Measurements from ENCODE around the gene B3GNT7. TPM values are rescaled to one million over a fixed set of nuclear protein-coding genes. Genes with fewer than 3 reads are reported as not detected.
"Not testable (repeated sequence)": the region's sequence is repeated elsewhere in the genome, so short reads cannot be mapped to it uniquely, and the experiment has no call there.

B3GNT7 gene
- total RNA-seq, 1 donor from 2014 or later: 1.8 TPM

GRCh38 chr2:231429152-231429551, 33.6 kb downstream of the B3GNT7 start:
- TF ChIP-seq, protein P1, sequence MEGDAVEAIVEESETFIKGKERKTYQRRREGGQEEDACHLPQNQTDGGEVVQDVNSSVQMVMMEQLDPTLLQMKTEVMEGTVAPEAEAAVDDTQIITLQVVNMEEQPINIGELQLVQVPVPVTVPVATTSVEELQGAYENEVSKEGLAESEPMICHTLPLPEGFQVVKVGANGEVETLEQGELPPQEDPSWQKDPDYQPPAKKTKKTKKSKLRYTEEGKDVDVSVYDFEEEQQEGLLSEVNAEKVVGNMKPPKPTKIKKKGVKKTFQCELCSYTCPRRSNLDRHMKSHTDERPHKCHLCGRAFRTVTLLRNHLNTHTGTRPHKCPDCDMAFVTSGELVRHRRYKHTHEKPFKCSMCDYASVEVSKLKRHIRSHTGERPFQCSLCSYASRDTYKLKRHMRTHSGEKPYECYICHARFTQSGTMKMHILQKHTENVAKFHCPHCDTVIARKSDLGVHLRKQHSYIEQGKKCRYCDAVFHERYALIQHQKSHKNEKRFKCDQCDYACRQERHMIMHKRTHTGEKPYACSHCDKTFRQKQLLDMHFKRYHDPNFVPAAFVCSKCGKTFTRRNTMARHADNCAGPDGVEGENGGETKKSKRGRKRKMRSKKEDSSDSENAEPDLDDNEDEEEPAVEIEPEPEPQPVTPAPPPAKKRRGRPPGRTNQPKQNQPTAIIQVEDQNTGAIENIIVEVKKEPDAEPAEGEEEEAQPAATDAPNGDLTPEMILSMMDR (IDR thresholded peaks at IDR 0.05): no peak
- no peaks in the 10 kb centered on the region for H3K27me3 Mint-ChIP-seq (ENCODE audit: low read depth)
- no peak for DNase-seq (ENCODE audit: low spot score)
- no peaks in the 10 kb centered on the region for H3K4me1 Mint-ChIP-seq (ENCODE audit: low read depth)
- no peak overlapping the region for H3K4me3 Mint-ChIP-seq (ENCODE audit: unreplicated experiment)
- H3K9me3 Mint-ChIP-seq (ENCODE audit: low read depth): peaks cover 17% of the 10 kb centered on the region
- H3K36me3 Mint-ChIP-seq (ENCODE audit: low read depth): peaks cover 10% of the 10 kb centered on the region
- no peak overlapping the region for H3K27ac Mint-ChIP-seq (ENCODE audit: unreplicated experiment)

DNA sequence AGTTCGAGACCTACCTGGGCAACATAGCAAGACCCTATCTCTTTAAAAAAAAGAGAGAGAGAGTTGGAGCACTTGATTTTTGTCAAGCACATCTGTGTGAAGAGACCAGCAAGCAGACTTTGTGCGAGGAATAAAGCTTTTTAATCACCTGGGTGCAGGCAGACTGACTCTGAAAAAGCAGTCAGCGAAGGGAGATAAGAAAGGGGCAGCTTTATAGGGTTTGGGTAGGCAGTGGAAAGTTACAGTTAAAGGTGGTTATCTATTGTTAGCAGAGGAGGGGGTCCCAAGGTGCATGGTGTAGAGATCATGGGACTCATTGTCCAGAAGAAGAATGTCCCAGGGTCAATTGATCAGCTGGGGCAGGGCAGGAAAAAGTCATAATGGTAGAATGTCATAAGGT, 34.4 kb downstream of the B3GNT7 start:
- H3K36me3 Mint-ChIP-seq (ENCODE audit: low read depth): peaks cover 10% of the 10 kb centered on the region
- H3K4me3 Mint-ChIP-seq (ENCODE audit: unreplicated experiment): no peak overlapping the region
- H3K27me3 Mint-ChIP-seq (ENCODE audit: low read depth): no peaks in the 10 kb centered on the region
- no peak overlapping the region for H3K27ac Mint-ChIP-seq (ENCODE audit: unreplicated experiment)
- TF ChIP-seq, protein P1 (IDR thresholded peaks at IDR 0.05): no peak
- peaks cover 17% of the 10 kb centered on the region for H3K9me3 Mint-ChIP-seq (ENCODE audit: low read depth)
- H3K4me1 Mint-ChIP-seq (ENCODE audit: low read depth): no peaks in the 10 kb centered on the region
- no peak for DNase-seq (ENCODE audit: low spot score)

GRCh38 chr2:231430437-231430836, 34.9 kb downstream of the B3GNT7 start:
- H3K4me3 Mint-ChIP-seq (ENCODE audit: unreplicated experiment); H3K27ac Mint-ChIP-seq (ENCODE audit: unreplicated experiment); H3K4me1 Mint-ChIP-seq (ENCODE audit: low read depth); H3K27me3 Mint-ChIP-seq (ENCODE audit: low read depth); DNase-seq (ENCODE audit: low spot score); H3K36me3 Mint-ChIP-seq (ENCODE audit: low read depth): not testable (repeated sequence)
- peaks cover 17% of the 10 kb centered on the region for H3K9me3 Mint-ChIP-seq (ENCODE audit: low read depth)

GRCh38 chr2:231431606-231432005, 36.1 kb downstream of the B3GNT7 start:
- DNase-seq (ENCODE audit: low spot score): no peak
- H3K27ac Mint-ChIP-seq (ENCODE audit: unreplicated experiment): no peak overlapping the region
- TF ChIP-seq, protein P1 (IDR thresholded peaks at IDR 0.05): no peak
- no peaks in the 10 kb centered on the region for H3K27me3 Mint-ChIP-seq (ENCODE audit: low read depth)
- peaks cover 10% of the 10 kb centered on the region for H3K36me3 Mint-ChIP-seq (ENCODE audit: low read depth)
- H3K4me3 Mint-ChIP-seq (ENCODE audit: unreplicated experiment): no peak overlapping the region
- peaks cover 17% of the 10 kb centered on the region for H3K9me3 Mint-ChIP-seq (ENCODE audit: low read depth)
- H3K4me1 Mint-ChIP-seq (ENCODE audit: low read depth): no peaks in the 10 kb centered on the region

- TF ChIP-seq, protein P1 (IDR thresholded peaks at IDR 0.05): no peak
- no peak overlapping the region for H3K27ac Mint-ChIP-seq (ENCODE audit: unreplicated experiment)
- no peak overlapping the region for H3K4me3 Mint-ChIP-seq (ENCODE audit: unreplicated experiment)
- DNase-seq (ENCODE audit: low spot score): no peak
- no peaks in the 10 kb centered on the region for H3K27me3 Mint-ChIP-seq (ENCODE audit: low read depth)
- H3K36me3 Mint-ChIP-seq (ENCODE audit: low read depth): peaks cover 10% of the 10 kb centered on the region
- H3K9me3 Mint-ChIP-seq (ENCODE audit: low read depth): peaks cover 17% of the 10 kb centered on the region
- H3K4me1 Mint-ChIP-seq (ENCODE audit: low read depth): no peaks in the 10 kb centered on the region
These were observed 38.5 kb downstream of the B3GNT7 start for GRCh38 chr2:231433990-231434389.

DNA sequence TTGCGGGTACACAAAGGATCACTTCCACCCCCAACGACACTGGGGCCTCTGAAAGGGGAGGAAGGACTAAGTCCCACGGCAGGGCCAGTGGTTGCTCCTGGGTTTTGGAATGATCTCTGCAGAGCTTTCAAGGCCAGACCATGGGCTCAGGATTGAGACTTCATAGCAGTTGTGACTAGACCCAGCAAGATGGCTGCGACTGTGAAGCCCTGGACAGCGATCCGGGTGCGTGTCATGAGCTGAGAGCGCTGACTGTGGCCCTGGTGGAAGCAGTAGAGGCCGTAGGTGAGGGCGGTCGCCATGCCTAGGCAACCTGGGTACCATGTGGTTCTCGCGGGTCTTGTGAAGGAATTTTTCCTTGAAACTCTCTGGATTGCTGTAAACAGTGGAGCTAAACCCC, 41.4 kb downstream of the B3GNT7 start:
- no peak overlapping the region for H3K27ac Mint-ChIP-seq (ENCODE audit: unreplicated experiment)
- peaks cover under 1% of the 10 kb centered on the region for H3K36me3 Mint-ChIP-seq (ENCODE audit: low read depth)
- H3K4me1 Mint-ChIP-seq (ENCODE audit: low read depth): no peaks in the 10 kb centered on the region
- no peaks in the 10 kb centered on the region for H3K27me3 Mint-ChIP-seq (ENCODE audit: low read depth)
- no peak for DNase-seq (ENCODE audit: low spot score)
- TF ChIP-seq, protein P1 (IDR thresholded peaks at IDR 0.05): no peak
- H3K4me3 Mint-ChIP-seq (ENCODE audit: unreplicated experiment): no peak overlapping the region
- H3K9me3 Mint-ChIP-seq (ENCODE audit: low read depth): peaks cover 1% of the 10 kb centered on the region
